H1 (cell line): ENCODE data around the gene CACNA2D4. TPM values are rescaled to one million over a fixed set of nuclear protein-coding genes. Genes with fewer than 3 reads are reported as not detected.

Experiments
- CTCF ChIA-PET: fragments of 300-600 bp; sonication (Branson Sonifier 250); formaldehyde crosslinking; loops from one replicate; lab custom pipeline; 2021; ENCODE audit not compliant: partially characterized antibody; lab: Charles Lee
- POLR2A ChIA-PET: fragments of 300-600 bp; sonication (Branson Sonifier 250); formaldehyde crosslinking; loops from one replicate; lab custom pipeline; 2021; ENCODE audit warnings: inconsistent platforms; ENCODE audit not compliant: partially characterized antibody; lab: Charles Lee
- DNase-seq, 2 experiments: peaks; one replicate each; pipeline versions ENCODE4 v3.0.0 to v3.0.0-alpha.2; 2010 to 2022; ENCODE audit warnings: low spot score in 2 of 2, low read depth in 1 of 2, mixed read lengths in 1 of 2
- FAIRE-seq: peaks from 2 replicates; lab custom pipeline; 2011; peaks lifted over from hg19 to GRCh38; lab: Jason Lieb, UNC
- H2AFZ ChIP-seq: 2 replicates; pipeline ENCODE4 v1.8.1; 2012; ENCODE audit warnings: low read length, inconsistent platforms
- H2AK5ac ChIP-seq: 2 replicates; pipeline ENCODE4 v1.6.1; 2013; ENCODE audit warnings: low read depth, low read length
- H2BK120ac ChIP-seq: replicated peaks from 2 replicates; pipeline ENCODE3; 2013; ENCODE audit warnings: low read depth, low read length, inconsistent platforms
- H2BK12ac ChIP-seq: 2 replicates; pipeline ENCODE4 v1.6.1; 2013; ENCODE audit warnings: low read depth, low read length
- H2BK15ac ChIP-seq: 2 replicates; pipeline ENCODE4 v1.6.1; 2013; ENCODE audit warnings: low read length
- H2BK20ac ChIP-seq: 2 replicates; pipeline ENCODE4 v1.6.1; 2013; ENCODE audit warnings: low read length
- H2BK5ac ChIP-seq: 2 replicates; pipeline ENCODE4 v1.6.1; 2013; ENCODE audit warnings: low read depth, low read length
- H3K14ac ChIP-seq: 2 replicates; pipeline ENCODE4 v1.6.1; 2013; ENCODE audit warnings: inconsistent platforms; ENCODE audit not compliant: insufficient read length
- H3K18ac ChIP-seq: 2 replicates; pipeline ENCODE4 v1.6.1; 2013; ENCODE audit warnings: low read length; ENCODE audit errors: extremely low read depth
- H3K23ac ChIP-seq: 2 replicates; pipeline ENCODE4 v1.6.1; 2013; ENCODE audit warnings: inconsistent platforms; ENCODE audit not compliant: insufficient read length
- H3K23me2 ChIP-seq: 2 replicates; pipeline ENCODE4 v1.6.1; 2013; ENCODE audit warnings: low read depth, low read length
- H3K27ac ChIP-seq: 2 replicates; pipeline ENCODE4 v1.6.1; 2011; ENCODE audit warnings: low read depth, low read length, inconsistent platforms
- H3K27me3 ChIP-seq, 4 experiments: replicated peaks in 1 of 4; 1 replicate in 1 of 4; 2 replicates in 3 of 4; pipeline versions ENCODE4 v1.6.1 to v1.8.1; 2011 to 2013; ENCODE audit warnings: low read length in 3 of 4, mild to moderate bottlenecking in 3 of 4, inconsistent platforms in 2 of 4, mixed read lengths in 2 of 4, moderate library complexity in 1 of 4; ENCODE audit not compliant: control insufficient read depth in 3 of 4, insufficient read depth in 3 of 4; ENCODE audit errors: extremely low read depth in 1 of 4
- H3K36me3 ChIP-seq, 4 experiments: 2 replicates each; pipeline versions ENCODE4 v1.6.1 to v1.8.1; 2011 to 2013; ENCODE audit warnings: mild to moderate bottlenecking in 4 of 4, low read length in 3 of 4, moderate library complexity in 2 of 4, control low read depth in 1 of 4, inconsistent platforms in 1 of 4; ENCODE audit not compliant: insufficient read depth in 4 of 4, control insufficient read depth in 2 of 4
- H3K4ac ChIP-seq: replicated peaks from 2 replicates; pipeline ENCODE3; 2013; ENCODE audit warnings: low read length, low read depth, mixed read lengths, inconsistent platforms; ENCODE audit not compliant: insufficient read length
- H3K4me1 ChIP-seq, 4 experiments: replicated peaks in 1 of 4; 1 replicate in 1 of 4; 2 replicates in 3 of 4; pipeline versions ENCODE4 v1.6.1 to v1.8.1; 2011 to 2013; ENCODE audit warnings: low read length in 3 of 4, inconsistent platforms in 2 of 4, mixed read lengths in 1 of 4; ENCODE audit not compliant: insufficient read depth in 4 of 4, control insufficient read depth in 3 of 4
- H3K4me2 ChIP-seq, 2 experiments: 2 replicates each; pipeline versions ENCODE4 v1.6.1 to v1.8.1; 2011 to 2013; ENCODE audit warnings: low read depth in 2 of 2, low read length in 2 of 2, control low read depth in 1 of 2, inconsistent platforms in 1 of 2, mild to moderate bottlenecking in 1 of 2; ENCODE audit not compliant: insufficient read depth in 1 of 2
- H3K4me3 ChIP-seq, 4 experiments: fragments of 200-600, 300-600 bp in 1 of 4; sonication (generic), shearing (Covaris generic), sonication (Bioruptor Twin) in 1 of 4; 2 replicates each; pipeline versions ENCODE4 v1.5.1 to v1.8.1; 2011 to 2016; ENCODE audit warnings: low read length in 4 of 4, low read depth in 3 of 4, control low read depth in 2 of 4, inconsistent platforms in 2 of 4, mild to moderate bottlenecking in 2 of 4, mixed read lengths in 1 of 4, moderate library complexity in 1 of 4; ENCODE audit not compliant: insufficient read depth in 2 of 4; ENCODE audit errors: extremely low read depth in 1 of 4
- H3K56ac ChIP-seq: replicated peaks from 2 replicates; pipeline ENCODE3; 2013; ENCODE audit warnings: low read depth, mild to moderate bottlenecking, mixed read lengths, low read length, inconsistent platforms; ENCODE audit not compliant: insufficient read length
- H3K79me1 ChIP-seq: 2 replicates; pipeline ENCODE4 v1.6.1; 2013; ENCODE audit warnings: low read depth, low read length, control low read depth
- H3K79me2 ChIP-seq, 2 experiments: 2 replicates each; pipeline versions ENCODE4 v1.6.1 to v1.8.1; 2012 to 2013; ENCODE audit warnings: low read length in 2 of 2, mild to moderate bottlenecking in 2 of 2, inconsistent platforms in 1 of 2; ENCODE audit not compliant: insufficient read depth in 2 of 2, control insufficient read depth in 1 of 2
- H3K9ac ChIP-seq, 4 experiments: replicated peaks in 1 of 4; 1 replicate in 1 of 4; 2 replicates in 3 of 4; pipeline versions ENCODE4 v1.6.1 to v1.8.1; 2011 to 2013; ENCODE audit warnings: low read depth in 3 of 4, low read length in 3 of 4, control low read depth in 2 of 4, mild to moderate bottlenecking in 2 of 4, moderate library complexity in 2 of 4, inconsistent platforms in 1 of 4; ENCODE audit errors: extremely low read depth in 1 of 4
- H3K9me3 ChIP-seq, 2 experiments: 2 replicates each; pipeline versions ENCODE4 v1.6.1 to v1.8.1; 2012 to 2013; ENCODE audit warnings: mild to moderate bottlenecking in 2 of 2, moderate library complexity in 2 of 2, control low read depth in 1 of 2, inconsistent platforms in 1 of 2, low read depth in 1 of 2, low read length in 1 of 2, mixed read lengths in 1 of 2; ENCODE audit not compliant: insufficient read depth in 2 of 2
- H4K20me1 ChIP-seq, 2 experiments: replicated peaks in 1 of 2; 2 replicates each; pipeline versions ENCODE3 to v1.8.1; 2011 to 2013; ENCODE audit warnings: inconsistent platforms in 2 of 2, low read length in 2 of 2, mild to moderate bottlenecking in 1 of 2; ENCODE audit not compliant: insufficient read depth in 2 of 2, control insufficient read depth in 1 of 2
- H4K5ac ChIP-seq: 2 replicates; pipeline ENCODE4 v1.6.1; 2013; ENCODE audit warnings: low read length, low read depth, mixed read lengths, inconsistent platforms; ENCODE audit not compliant: insufficient read length
- H4K8ac ChIP-seq: 2 replicates; pipeline ENCODE4 v1.8.0; 2013; ENCODE audit warnings: mild to moderate bottlenecking, moderate library complexity, low read length, inconsistent platforms; ENCODE audit not compliant: insufficient read depth; ENCODE audit errors: extremely low read depth
- H4K91ac ChIP-seq: replicated peaks from 2 replicates; pipeline ENCODE3; 2013; ENCODE audit warnings: low read length, mixed read lengths, inconsistent platforms; ENCODE audit not compliant: insufficient read length
- BACH1 ChIP-seq: IDR thresholded peaks from 2 replicates; pipeline ENCODE4 v1.6.1; 2012; ENCODE audit warnings: low read length, improper control_type of control experiment
- KDM1A ChIP-seq: fragments of 200-600, 300-600 bp; sonication (generic); IDR thresholded peaks from 2 replicates; pipeline ENCODE4 v1.7.1; 2016; ENCODE audit warnings: mild to moderate bottlenecking, low read length, borderline replicate concordance
- POU5F1 ChIP-seq: IDR thresholded peaks from 2 replicates; pipeline ENCODE4 v1.6.1; 2011; ENCODE audit warnings: low read depth, mild to moderate bottlenecking, low read length, moderate library complexity
- RXRA ChIP-seq: IDR thresholded peaks from 2 replicates; pipeline ENCODE4 v1.6.1; 2011; ENCODE audit warnings: low read depth, mild to moderate bottlenecking, low read length, moderate library complexity; ENCODE audit not compliant: insufficient read depth
- SIN3A ChIP-seq, 2 experiments: IDR thresholded peaks in 1 of 2; conservative IDR thresholded peaks in 1 of 2; 2 replicates each; pipeline ENCODE4 v1.6.1; 2011 to 2012; ENCODE audit warnings: low read length in 2 of 2, improper control_type of control experiment in 1 of 2, low read depth in 1 of 2, mild to moderate bottlenecking in 1 of 2
- SIRT6 ChIP-seq: IDR thresholded peaks from one replicate; pipeline ENCODE4 v1.7.1; 2012; ENCODE audit warnings: low read length, inconsistent platforms
- SP2 ChIP-seq: IDR thresholded peaks from 2 replicates; pipeline ENCODE4 v1.6.1; 2012; ENCODE audit warnings: mild to moderate bottlenecking, low read length, inconsistent platforms
- SP4 ChIP-seq: IDR thresholded peaks from 2 replicates; pipeline ENCODE4 v1.6.1; 2012; ENCODE audit warnings: low read length, inconsistent platforms
- SRF ChIP-seq: IDR thresholded peaks from 2 replicates; pipeline ENCODE4 v1.6.1; 2011; ENCODE audit warnings: mild to moderate bottlenecking, low read depth, low read length, moderate library complexity
- YY1 ChIP-seq: IDR thresholded peaks from 2 replicates; pipeline ENCODE4 v1.6.1; 2011; ENCODE audit warnings: low read depth, mild to moderate bottlenecking, low read length
- WGBS, 2 experiments: shearing (Covaris generic) in 1 of 2; methylation state at CpG; one replicate each; pipeline versions ENCODE4 v1.1.6 to v1.1.7; 2013 to 2015; ENCODE audit warnings: low lambda C conversion rate in 2 of 2, mixed read lengths in 2 of 2, inconsistent platforms in 1 of 2, low coverage in 1 of 2, missing lambda C conversion rate in 1 of 2; ENCODE audit not compliant: insufficient replicate concordance in 2 of 2, insufficient coverage in 1 of 2, insufficient read length in 1 of 2; ENCODE audit errors: extremely low coverage in 1 of 2, missing lambda C conversion rate in 1 of 2; 5-methylcytosine and 5-hydroxymethylcytosine counted together
- polyA plus RNA-seq, 7 experiments: library from polyadenylated mRNA; depleted of rRNA in 3 of 7; stranded (reverse) in 5 of 7; unstranded in 2 of 7; fragments of >200 nt in 5 of 7; fragments of 200-250 nt in 2 of 7; gene quantifications; 1 replicate in 5 of 7; 2 replicates in 1 of 7; 4 replicates in 1 of 7; pipeline versions ENCODE4 v1.2.1 to v1.2.3, GENCODE V29; 2011 to 2013; ENCODE audit warnings: missing spikeins in 2 of 7, mixed read lengths in 2 of 7
- total RNA-seq: library from RNA; stranded (reverse); fragmentation: NEBNext Ultra II Directional; extraction: Animal tissue kit (Norgen Biotek cat#: 25700); gene quantifications from 2 replicates; pipeline ENCODE4 v1.2.1, GENCODE V29; 2021
- TF ChIP-seq, protein P1 (sequence below): IDR thresholded peaks from 2 replicates; pipeline ENCODE4 v1.6.1; 2011; ENCODE audit warnings: low read length, improper control_type of control experiment
- TF ChIP-seq, protein P2 (sequence below): IDR thresholded peaks from 2 replicates; pipeline ENCODE4 v1.6.1; 2012; ENCODE audit warnings: inconsistent platforms
- TF ChIP-seq, protein P3 (sequence below): IDR thresholded peaks from 2 replicates; pipeline ENCODE4 v1.6.1; 2012; ENCODE audit warnings: inconsistent platforms

The CACNA2D4 gene
- total and polyA plus RNA-seq, 2 of the 8 experiments (the other 6 are each of a cell fraction or from before 2014, with no cell fraction given): 0.44 to 0.88 TPM

GRCh38 chr12:1910468-1910867 is 8.0 kb downstream of the CACNA2D4 start:
- Histone ChIP-seq H2BK15ac (no peak overlapping the region), H4K91ac (no peak overlapping the region), H2BK120ac (no peak overlapping the region), H3K4me3 (no peak overlapping the region), H3K23ac (no peak overlapping the region), H3K4me2 (no peak overlapping the region), H2AFZ (no peak overlapping the region), H4K20me1 (no peaks in the 10 kb centered on the region), H2BK12ac (no peak overlapping the region), H3K36me3 (no peaks in the 10 kb centered on the region), H3K9ac (no peak overlapping the region), H3K23me2 (0 out of 2 replicates have a peak, but pooled peaks cover 3% of the 10 kb centered on the region), H3K4ac (no peak overlapping the region), H3K79me1 (no peaks in the 10 kb centered on the region), H4K5ac (no peak overlapping the region), H2AK5ac (no peak overlapping the region), H3K27me3 (no peaks in the 10 kb centered on the region), H3K18ac (no peak overlapping the region), H2BK5ac (no peak overlapping the region), H3K4me1 (0 out of 7 replicates have a peak, but pooled peaks cover 0 to 2% (median 0%) of the 10 kb centered on the region in 4 experiments), H2BK20ac (no peak overlapping the region), H3K27ac (no peak overlapping the region), H3K56ac (no peak overlapping the region), H3K14ac (no peak overlapping the region), H3K9me3 (peaks cover 0 to 3% of the 10 kb centered on the region in 2 experiments; a peak in 1 of 4 replicates), H4K8ac (no peak overlapping the region), H3K79me2 (no peaks in the 10 kb centered on the region)
- 94% methylated on average over 3 of the region's 3 CpGs; no CpG with 5 or more reads in 1 of the 2 experiments for WGBS, 2 experiments
- no peak for DNase-seq
- FAIRE-seq: no peak
- ChIA-PET CTCF (interaction anchor here (0.7 kb wide), 2 partner anchors 270 to 276 kb away, joined by 3 read pairs; no protein-coding TSS in a partner anchor), POLR2A (no interaction called here)
- TF ChIP-seq, protein P1, sequence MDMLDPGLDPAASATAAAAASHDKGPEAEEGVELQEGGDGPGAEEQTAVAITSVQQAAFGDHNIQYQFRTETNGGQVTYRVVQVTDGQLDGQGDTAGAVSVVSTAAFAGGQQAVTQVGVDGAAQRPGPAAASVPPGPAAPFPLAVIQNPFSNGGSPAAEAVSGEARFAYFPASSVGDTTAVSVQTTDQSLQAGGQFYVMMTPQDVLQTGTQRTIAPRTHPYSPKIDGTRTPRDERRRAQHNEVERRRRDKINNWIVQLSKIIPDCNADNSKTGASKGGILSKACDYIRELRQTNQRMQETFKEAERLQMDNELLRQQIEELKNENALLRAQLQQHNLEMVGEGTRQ: no peak
- TF ChIP-seq SP4: no peak
- TF ChIP-seq SP2: no peak
- no peak; the same call in 1 of the 2 replicates for TF ChIP-seq KDM1A
- no peak for TF ChIP-seq SRF
- TF ChIP-seq, protein P2, sequence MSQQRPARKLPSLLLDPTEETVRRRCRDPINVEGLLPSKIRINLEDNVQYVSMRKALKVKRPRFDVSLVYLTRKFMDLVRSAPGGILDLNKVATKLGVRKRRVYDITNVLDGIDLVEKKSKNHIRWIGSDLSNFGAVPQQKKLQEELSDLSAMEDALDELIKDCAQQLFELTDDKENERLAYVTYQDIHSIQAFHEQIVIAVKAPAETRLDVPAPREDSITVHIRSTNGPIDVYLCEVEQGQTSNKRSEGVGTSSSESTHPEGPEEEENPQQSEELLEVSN: no peak
- TF ChIP-seq SIRT6: no peak
- TF ChIP-seq YY1: no peak
- no peak for TF ChIP-seq POU5F1
- TF ChIP-seq RXRA: no peak
- TF ChIP-seq, protein P3, sequence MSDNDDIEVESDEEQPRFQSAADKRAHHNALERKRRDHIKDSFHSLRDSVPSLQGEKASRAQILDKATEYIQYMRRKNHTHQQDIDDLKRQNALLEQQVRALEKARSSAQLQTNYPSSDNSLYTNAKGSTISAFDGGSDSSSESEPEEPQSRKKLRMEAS: no peak
- TF ChIP-seq BACH1: no peak
- no peak for TF ChIP-seq SIN3A (conservative IDR thresholded peaks at IDR 0.05 in 1 of 2, IDR thresholded peaks at IDR 0.05 in 1 of 2; ENCODE audit: low read depth in 1 of 2, low read length in 2 of 2)
- TF ChIP-seq, all 59 proteins: peak for 0
